Measurements from ENCODE around the gene ZNF582.
A peak's percentile ranks its signal among the peaks of the same experiment; 100 is the strongest.

ZNF582 gene

DNA sequence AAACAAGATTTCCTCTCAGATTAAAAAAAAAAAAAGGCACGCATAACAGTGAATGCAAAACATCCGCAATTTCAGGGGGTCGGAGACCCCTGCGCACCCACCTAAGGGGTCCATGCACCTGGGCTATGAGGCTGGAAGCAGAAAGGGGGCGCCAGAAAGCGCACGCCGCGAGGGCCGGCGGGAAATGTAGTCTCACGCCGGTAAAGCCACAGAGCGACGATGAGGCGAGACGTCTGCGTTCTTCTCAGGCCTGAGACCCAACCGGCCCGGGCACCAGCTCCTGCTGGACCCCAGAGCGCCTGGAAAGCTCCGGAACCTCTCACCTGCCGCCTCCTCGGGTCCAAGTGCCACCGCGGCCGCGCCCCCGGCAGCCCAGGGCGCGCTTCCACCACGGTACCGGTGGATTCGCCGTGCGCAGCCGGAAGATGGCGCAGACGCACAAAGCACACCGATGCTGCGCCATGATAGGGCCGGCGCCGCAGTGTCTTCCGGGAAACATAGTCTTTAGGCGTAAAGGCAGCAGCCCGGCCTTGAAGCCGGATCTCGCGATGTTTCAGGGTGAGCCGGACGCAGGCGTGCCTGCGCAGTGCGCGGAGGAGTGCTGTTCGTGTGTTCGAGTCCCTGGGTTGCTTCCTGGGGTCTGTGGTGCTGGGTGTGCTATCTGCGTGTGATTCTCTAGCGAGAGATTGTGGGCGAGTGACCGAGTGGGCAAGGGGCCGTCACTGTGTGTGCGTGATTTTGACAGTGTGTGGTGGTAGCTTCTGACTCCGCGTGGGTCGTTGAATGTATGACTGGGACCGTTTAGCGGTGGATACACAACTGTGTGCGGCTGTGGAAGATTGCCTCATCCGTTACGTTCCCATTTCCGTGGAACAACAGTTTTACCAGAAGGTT lies at the start of gene ZNF582:
ZNF582 (minus strand) TSS at position 416 of the 894 bp plus-strand sequence. CDS start 1,782 bp downstream, outside the sequence.
- peak within 1 kb of the TSS; percentile 20 for H3K27ac ChIP-seq (ENCODE audit: poor library complexity, severe bottlenecking)
- TF ChIP-seq, protein P1, sequence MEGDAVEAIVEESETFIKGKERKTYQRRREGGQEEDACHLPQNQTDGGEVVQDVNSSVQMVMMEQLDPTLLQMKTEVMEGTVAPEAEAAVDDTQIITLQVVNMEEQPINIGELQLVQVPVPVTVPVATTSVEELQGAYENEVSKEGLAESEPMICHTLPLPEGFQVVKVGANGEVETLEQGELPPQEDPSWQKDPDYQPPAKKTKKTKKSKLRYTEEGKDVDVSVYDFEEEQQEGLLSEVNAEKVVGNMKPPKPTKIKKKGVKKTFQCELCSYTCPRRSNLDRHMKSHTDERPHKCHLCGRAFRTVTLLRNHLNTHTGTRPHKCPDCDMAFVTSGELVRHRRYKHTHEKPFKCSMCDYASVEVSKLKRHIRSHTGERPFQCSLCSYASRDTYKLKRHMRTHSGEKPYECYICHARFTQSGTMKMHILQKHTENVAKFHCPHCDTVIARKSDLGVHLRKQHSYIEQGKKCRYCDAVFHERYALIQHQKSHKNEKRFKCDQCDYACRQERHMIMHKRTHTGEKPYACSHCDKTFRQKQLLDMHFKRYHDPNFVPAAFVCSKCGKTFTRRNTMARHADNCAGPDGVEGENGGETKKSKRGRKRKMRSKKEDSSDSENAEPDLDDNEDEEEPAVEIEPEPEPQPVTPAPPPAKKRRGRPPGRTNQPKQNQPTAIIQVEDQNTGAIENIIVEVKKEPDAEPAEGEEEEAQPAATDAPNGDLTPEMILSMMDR (IDR thresholded peaks at IDR 0.05; ENCODE audit: poor library complexity, severe bottlenecking), result peak; percentile 80
- DNase-seq (ENCODE audit: low spot score), result peak; percentile 83
- peaks cover 5% of the 10 kb centered on the region for H3K9me3 ChIP-seq (ENCODE audit: severe bottlenecking)
- peak within 1 kb of the TSS; percentile 42 for H3K4me3 ChIP-seq (ENCODE audit: severe bottlenecking)
- ATAC-seq (ENCODE audit: low read depth), result peak; percentile 97
- H3K27me3 ChIP-seq (ENCODE audit: insufficient read depth, poor library complexity, severe bottlenecking), result no peaks in the 10 kb centered on the region
- H3K4me1 ChIP-seq (ENCODE audit: insufficient read depth, poor library complexity, severe bottlenecking), result no peaks in the 10 kb centered on the region
- H3K36me3 ChIP-seq (ENCODE audit: low read depth), result no peaks in the 10 kb centered on the region

DNA sequence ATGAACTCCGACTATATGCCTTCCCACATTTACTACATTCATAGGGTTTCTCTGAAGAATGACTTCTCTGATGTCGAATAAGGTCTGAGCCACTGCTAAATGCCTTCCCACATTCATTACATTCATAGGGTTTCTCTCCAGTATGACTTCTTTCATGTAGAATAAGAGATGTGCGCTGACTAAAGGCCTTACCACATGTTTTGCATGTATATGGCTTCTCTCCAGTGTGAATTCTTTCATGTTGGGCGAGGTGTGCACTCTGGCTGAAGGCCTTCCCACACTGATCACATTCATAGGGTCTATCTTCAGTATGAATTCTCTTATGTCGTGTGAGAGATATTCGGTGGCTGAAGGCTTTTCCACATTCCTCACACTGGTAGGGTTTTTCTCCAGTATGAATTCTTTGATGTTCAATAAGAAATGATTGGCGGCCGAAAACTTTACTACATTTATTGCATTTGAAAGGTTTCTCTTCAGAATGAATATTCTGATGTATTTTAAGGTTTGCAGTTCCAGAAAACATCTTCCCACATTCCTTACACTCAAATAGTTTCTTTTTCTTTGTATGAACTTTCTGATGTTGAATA lies 48.0 kb upstream of the ZNF582 start:
- Histone ChIP-seq H3K4me3 (ENCODE audit: severe bottlenecking) (no peak overlapping the region), H3K27me3 (ENCODE audit: insufficient read depth, poor library complexity, severe bottlenecking) (no peaks in the 10 kb centered on the region), H3K9me3 (ENCODE audit: severe bottlenecking) (peaks cover 20% of the 10 kb centered on the region), H3K27ac (ENCODE audit: poor library complexity, severe bottlenecking) (no peak overlapping the region), H3K4me1 (ENCODE audit: insufficient read depth, poor library complexity, severe bottlenecking) (no peaks in the 10 kb centered on the region), H3K36me3 (ENCODE audit: low read depth) (no peaks in the 10 kb centered on the region)
- TF ChIP-seq, protein P1 (IDR thresholded peaks at IDR 0.05; ENCODE audit: poor library complexity, severe bottlenecking), result no peak
- DNase-seq (ENCODE audit: low spot score), result no peak
- no peak for ATAC-seq (ENCODE audit: low read depth)

DNA sequence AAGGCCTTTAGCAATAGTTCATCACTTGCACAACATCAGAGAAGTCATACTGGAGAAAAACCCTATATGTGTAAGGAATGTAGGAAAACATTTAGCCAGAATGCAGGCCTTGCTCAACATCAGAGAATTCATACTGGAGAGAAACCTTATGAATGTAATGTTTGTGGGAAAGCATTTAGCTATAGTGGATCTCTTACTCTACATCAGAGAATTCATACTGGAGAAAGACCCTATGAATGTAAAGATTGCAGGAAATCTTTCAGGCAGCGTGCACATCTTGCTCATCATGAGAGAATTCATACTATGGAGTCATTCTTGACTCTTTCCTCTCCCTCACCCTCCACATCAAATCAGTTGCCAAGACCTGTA lies 30.6 kb upstream of the ZNF582 start:
- Histone ChIP-seq H3K4me3 (ENCODE audit: severe bottlenecking) (no peak overlapping the region), H3K27ac (ENCODE audit: poor library complexity, severe bottlenecking) (no peak overlapping the region), H3K9me3 (ENCODE audit: severe bottlenecking) (peaks cover 43% of the 10 kb centered on the region), H3K36me3 (ENCODE audit: low read depth) (0 out of 2 replicates have a peak, but pooled peaks cover 4% of the 10 kb centered on the region), H3K27me3 (ENCODE audit: insufficient read depth, poor library complexity, severe bottlenecking) (no peaks in the 10 kb centered on the region), H3K4me1 (ENCODE audit: insufficient read depth, poor library complexity, severe bottlenecking) (no peaks in the 10 kb centered on the region)
- no peak for ATAC-seq (ENCODE audit: low read depth)
- DNase-seq (ENCODE audit: low spot score), result no peak
- TF ChIP-seq, protein P1 (IDR thresholded peaks at IDR 0.05; ENCODE audit: poor library complexity, severe bottlenecking), result no peak

DNA sequence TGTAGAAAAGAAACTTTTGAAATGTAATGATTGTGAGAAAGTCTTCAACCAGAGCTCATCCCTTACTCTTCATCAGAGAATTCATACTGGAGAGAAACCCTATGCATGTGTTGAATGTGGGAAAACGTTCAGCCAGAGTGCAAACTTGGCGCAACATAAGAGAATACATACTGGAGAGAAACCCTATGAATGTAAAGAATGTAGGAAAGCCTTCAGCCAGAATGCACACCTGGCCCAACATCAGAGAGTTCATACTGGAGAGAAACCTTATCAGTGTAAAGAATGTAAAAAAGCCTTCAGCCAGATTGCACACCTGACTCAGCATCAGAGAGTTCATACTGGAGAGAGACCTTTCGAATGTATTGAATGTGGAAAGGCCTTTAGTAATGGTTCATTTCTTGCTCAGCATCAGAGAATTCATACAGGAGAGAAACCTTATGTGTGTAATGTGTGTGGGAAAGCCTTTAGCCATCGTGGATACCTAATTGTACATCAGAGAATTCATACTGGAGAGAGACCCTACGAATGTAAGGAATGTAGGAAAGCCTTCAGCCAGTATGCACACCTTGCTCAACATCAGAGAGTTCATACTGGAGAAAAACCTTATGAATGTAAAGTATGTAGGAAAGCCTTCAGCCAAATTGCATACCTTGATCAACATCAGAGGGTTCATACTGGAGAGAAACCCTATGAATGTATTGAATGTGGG lies 30.1 kb upstream of the ZNF582 start:
- no peaks in the 10 kb centered on the region for H3K27me3 ChIP-seq (ENCODE audit: insufficient read depth, poor library complexity, severe bottlenecking)
- TF ChIP-seq, protein P1 (IDR thresholded peaks at IDR 0.05; ENCODE audit: poor library complexity, severe bottlenecking), result no peak
- H3K36me3 ChIP-seq (ENCODE audit: low read depth), result 0 out of 2 replicates have a peak, but pooled peaks cover 4% of the 10 kb centered on the region
- DNase-seq (ENCODE audit: low spot score) (no peak), ATAC-seq (ENCODE audit: low read depth) (no peak)
- H3K27ac ChIP-seq (ENCODE audit: poor library complexity, severe bottlenecking), result no peak overlapping the region
- H3K4me1 ChIP-seq (ENCODE audit: insufficient read depth, poor library complexity, severe bottlenecking), result no peaks in the 10 kb centered on the region
- no peak overlapping the region for H3K4me3 ChIP-seq (ENCODE audit: severe bottlenecking)
- H3K9me3 ChIP-seq (ENCODE audit: severe bottlenecking), result peaks cover 45% of the 10 kb centered on the region

All from RWPE2 (cell line).